Karpas-422 (cell line): Measurements from ENCODE around the gene FAM89A. TPM values are rescaled to one million over a fixed set of nuclear protein-coding genes. Genes with fewer than 3 reads are reported as not detected.

ENCODE experiments used
- DNase-seq: peaks from one replicate; pipeline ENCODE4 v3.0.0-alpha.2; 2015
- H2AFZ ChIP-seq: fragments of 200-600 bp; sonication (generic); 2 replicates; pipeline ENCODE4 v1.6.1; 2014; ENCODE audit warnings: antibody characterized with exemption, low read length, mixed read lengths
- H3K27ac ChIP-seq: fragments of 200-600 bp; sonication (generic); 2 replicates; pipeline ENCODE4 v1.5.1; 2014; ENCODE audit warnings: mild to moderate bottlenecking, low read length, moderate library complexity
- H3K27me3 ChIP-seq: fragments of 200-600 bp; sonication (generic); 2 replicates; pipeline ENCODE4 v1.6.1; 2014; ENCODE audit warnings: low read length, mixed read lengths
- H3K36me3 ChIP-seq: fragments of 200-600 bp; sonication (generic); 2 replicates; pipeline ENCODE4 v1.6.1; 2014; ENCODE audit warnings: low read length, mixed read lengths; ENCODE audit not compliant: insufficient read depth
- H3K4me1 ChIP-seq: fragments of 200-600 bp; sonication (generic); 2 replicates; pipeline ENCODE4 v1.6.1; 2014; ENCODE audit warnings: mild to moderate bottlenecking, low read length, mixed read lengths
- H3K4me2 ChIP-seq: fragments of 200-600 bp; sonication (generic); 2 replicates; pipeline ENCODE4 v1.6.1; 2014; ENCODE audit warnings: low read length, low read depth, mild to moderate bottlenecking; ENCODE audit not compliant: poor library complexity, severe bottlenecking
- H3K4me3 ChIP-seq: fragments of 200-600 bp; sonication (generic); 2 replicates; pipeline ENCODE4 v1.5.1; 2014; ENCODE audit warnings: mild to moderate bottlenecking, antibody characterized with exemption, low read length, mixed read lengths
- H3K79me2 ChIP-seq: fragments of 200-600 bp; sonication (generic); 2 replicates; pipeline ENCODE4 v1.6.1; 2014; ENCODE audit warnings: mild to moderate bottlenecking, low read length, mixed read lengths
- H3K9ac ChIP-seq: fragments of 200-600 bp; sonication (generic); 2 replicates; pipeline ENCODE4 v1.6.0; 2014; ENCODE audit warnings: low read length
- H3K9me2 ChIP-seq: fragments of 200-600 bp; sonication (generic), shearing (Covaris generic); replicated peaks from 2 replicates; pipeline ENCODE4 v1.6.0; 2014; ENCODE audit warnings: mild to moderate bottlenecking, low read length, moderate library complexity; ENCODE audit not compliant: insufficient read depth
- H3K9me3 ChIP-seq: fragments of 300-700, 200-600 bp; sonication (generic); 2 replicates; pipeline ENCODE4 v1.6.1; 2014; ENCODE audit warnings: low read length, mixed read lengths
- H4K20me1 ChIP-seq: fragments of 200-600 bp; sonication (generic); 2 replicates; pipeline ENCODE4 v1.6.1; 2014; ENCODE audit warnings: mild to moderate bottlenecking, antibody characterized with exemption, low read length, low read depth; ENCODE audit not compliant: insufficient read depth
- total RNA-seq: library from RNA; depleted of rRNA; stranded (reverse); fragments of >200 nt; shearing (Covaris generic); gene quantifications from 2 replicates; pipeline ENCODE4 v1.2.3, GENCODE V29; 2014; ENCODE audit warnings: low replicate concordance

Gene FAM89A
- total RNA-seq, 1 experiment from 2014 or later, result 8.2 TPM

- H3K79me2 ChIP-seq, result no peaks in the 10 kb centered on the region
- H3K9me3 ChIP-seq, result no peaks in the 10 kb centered on the region
- no peak overlapping the region for H3K9ac ChIP-seq
- no peak overlapping the region for H2AFZ ChIP-seq
- H3K4me2 ChIP-seq, result no peak overlapping the region
- H3K36me3 ChIP-seq, result no peaks in the 10 kb centered on the region
- no peaks in the 10 kb centered on the region for H3K9me2 ChIP-seq
- no peak for DNase-seq
- no peak overlapping the region for H3K4me3 ChIP-seq
- H3K27ac ChIP-seq, result no peak overlapping the region
- no peaks in the 10 kb centered on the region for H3K4me1 ChIP-seq
- no peaks in the 10 kb centered on the region for H3K27me3 ChIP-seq
- no peaks in the 10 kb centered on the region for H4K20me1 ChIP-seq
Measured at GRCh38 chr1:231073331-231073730, 33.3 kb upstream of the FAM89A start.

- Histone ChIP-seq H4K20me1 (no peaks in the 10 kb centered on the region), H3K9me2 (no peaks in the 10 kb centered on the region), H2AFZ (no peak overlapping the region), H3K4me2 (no peak overlapping the region), H3K27me3 (no peaks in the 10 kb centered on the region), H3K9ac (no peak overlapping the region), H3K36me3 (no peaks in the 10 kb centered on the region), H3K27ac (no peak overlapping the region), H3K79me2 (no peaks in the 10 kb centered on the region), H3K4me3 (no peak overlapping the region), H3K4me1 (no peaks in the 10 kb centered on the region), H3K9me3 (no peaks in the 10 kb centered on the region)
- no peak for DNase-seq
Measured at GRCh38 chr1:231072502-231073094, 32.5 kb upstream of the FAM89A start.

DNA sequence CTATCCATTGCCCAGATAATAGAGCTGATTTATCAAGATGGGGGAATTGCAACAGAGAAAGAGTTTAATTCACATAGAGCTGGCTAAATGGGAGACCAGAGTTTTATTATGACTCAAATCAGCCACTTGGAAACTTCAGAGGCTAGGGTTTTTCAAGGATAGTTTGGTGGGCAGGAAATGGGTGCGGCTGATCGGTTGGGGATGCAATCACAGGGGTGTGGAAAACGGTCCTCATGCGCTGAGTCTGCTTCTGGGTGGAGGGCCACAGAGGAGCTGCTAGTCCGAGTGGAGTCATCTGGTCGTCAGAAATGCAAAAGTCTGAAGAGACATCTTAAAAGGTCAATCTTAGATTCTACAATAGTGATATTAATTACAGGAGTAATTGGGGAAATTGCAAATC is 32.0 kb upstream of the FAM89A start:
- Histone ChIP-seq H3K27ac (no peak overlapping the region), H3K4me1 (no peaks in the 10 kb centered on the region), H4K20me1 (no peaks in the 10 kb centered on the region), H3K4me2 (no peak overlapping the region), H3K27me3 (no peaks in the 10 kb centered on the region), H3K9ac (no peak overlapping the region), H3K9me3 (no peaks in the 10 kb centered on the region), H2AFZ (no peak overlapping the region), H3K9me2 (no peaks in the 10 kb centered on the region), H3K4me3 (no peak overlapping the region), H3K79me2 (no peaks in the 10 kb centered on the region), H3K36me3 (no peaks in the 10 kb centered on the region)
- DNase-seq, result no peak

DNA sequence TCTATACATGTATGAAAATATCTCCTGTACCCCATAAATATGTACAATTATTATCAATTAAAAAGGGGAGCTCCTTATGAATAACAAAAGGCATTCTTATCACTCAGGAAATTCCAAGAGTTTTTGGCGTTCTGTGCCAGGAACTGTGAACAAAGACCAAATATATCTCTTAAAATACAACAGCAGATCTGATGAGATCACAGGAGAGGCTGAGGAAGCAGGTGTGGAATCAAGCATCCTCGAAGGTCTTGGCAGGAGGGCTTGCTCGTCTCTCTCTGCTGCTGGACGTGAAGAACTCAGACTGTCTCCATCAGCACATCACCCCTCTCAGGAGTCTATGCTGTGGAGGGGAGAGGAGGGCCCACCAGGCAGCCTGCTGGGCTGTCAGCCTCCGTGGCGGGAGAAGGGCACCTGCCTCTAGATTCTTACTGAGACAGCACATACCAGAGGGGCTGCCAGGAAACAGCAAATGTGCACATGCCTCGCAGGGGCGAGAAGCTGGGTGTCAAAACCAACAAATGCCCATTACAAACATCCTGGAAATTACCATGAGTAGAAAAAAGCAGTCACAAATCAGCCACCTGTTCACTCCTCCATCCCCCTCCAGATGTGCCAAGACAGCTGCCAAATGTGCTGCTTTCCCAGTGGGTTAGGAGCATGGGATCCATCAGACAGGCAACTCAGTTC is 30.8 kb upstream of the FAM89A start:
- Histone ChIP-seq H3K27ac (no peak overlapping the region), H3K9ac (no peak overlapping the region), H3K79me2 (no peaks in the 10 kb centered on the region), H2AFZ (no peak overlapping the region), H3K27me3 (no peaks in the 10 kb centered on the region), H3K4me3 (no peak overlapping the region), H3K9me3 (no peaks in the 10 kb centered on the region), H3K4me2 (no peak overlapping the region), H3K9me2 (no peaks in the 10 kb centered on the region), H4K20me1 (no peaks in the 10 kb centered on the region), H3K4me1 (no peaks in the 10 kb centered on the region), H3K36me3 (no peaks in the 10 kb centered on the region)
- no peak for DNase-seq

DNA sequence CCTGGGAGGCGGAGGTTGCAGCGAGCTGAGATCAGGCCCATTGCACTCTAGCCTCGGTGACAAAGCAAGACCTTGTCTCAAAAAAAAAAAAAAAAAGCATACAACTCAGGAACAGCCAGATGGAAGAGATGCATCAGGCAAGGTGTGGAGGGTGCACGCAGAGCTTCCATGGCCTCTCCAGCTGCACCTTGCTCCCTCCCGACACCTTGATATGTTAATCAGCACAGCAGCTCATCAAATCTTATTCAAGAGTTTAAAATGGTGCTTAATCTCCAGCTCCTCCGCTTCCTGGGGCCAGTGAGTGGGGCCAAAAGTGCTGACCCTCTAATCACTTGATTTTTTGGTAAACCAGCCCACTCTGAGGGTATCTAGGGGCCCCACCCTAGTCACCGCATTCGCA is 29.3 kb upstream of the FAM89A start:
- Histone ChIP-seq H3K4me2 (no peak overlapping the region), H3K79me2 (no peaks in the 10 kb centered on the region), H3K9me2 (no peaks in the 10 kb centered on the region), H3K9me3 (no peaks in the 10 kb centered on the region), H3K36me3 (no peaks in the 10 kb centered on the region), H3K9ac (no peak overlapping the region), H3K27me3 (no peaks in the 10 kb centered on the region), H3K27ac (no peak overlapping the region), H2AFZ (no peak overlapping the region), H3K4me3 (no peak overlapping the region), H4K20me1 (no peaks in the 10 kb centered on the region), H3K4me1 (no peaks in the 10 kb centered on the region)
- DNase-seq, result no peak

GRCh38 chr1:231068762-231069161 is 28.7 kb upstream of the FAM89A start:
- DNase-seq, result no peak
- Histone ChIP-seq H3K9ac (no peak overlapping the region), H2AFZ (no peak overlapping the region), H3K4me2 (no peak overlapping the region), H3K4me1 (no peaks in the 10 kb centered on the region), H3K27ac (no peak overlapping the region), H4K20me1 (no peaks in the 10 kb centered on the region), H3K9me3 (no peaks in the 10 kb centered on the region), H3K4me3 (no peak overlapping the region), H3K79me2 (no peaks in the 10 kb centered on the region), H3K27me3 (no peaks in the 10 kb centered on the region), H3K9me2 (no peaks in the 10 kb centered on the region), H3K36me3 (no peaks in the 10 kb centered on the region)

DNA sequence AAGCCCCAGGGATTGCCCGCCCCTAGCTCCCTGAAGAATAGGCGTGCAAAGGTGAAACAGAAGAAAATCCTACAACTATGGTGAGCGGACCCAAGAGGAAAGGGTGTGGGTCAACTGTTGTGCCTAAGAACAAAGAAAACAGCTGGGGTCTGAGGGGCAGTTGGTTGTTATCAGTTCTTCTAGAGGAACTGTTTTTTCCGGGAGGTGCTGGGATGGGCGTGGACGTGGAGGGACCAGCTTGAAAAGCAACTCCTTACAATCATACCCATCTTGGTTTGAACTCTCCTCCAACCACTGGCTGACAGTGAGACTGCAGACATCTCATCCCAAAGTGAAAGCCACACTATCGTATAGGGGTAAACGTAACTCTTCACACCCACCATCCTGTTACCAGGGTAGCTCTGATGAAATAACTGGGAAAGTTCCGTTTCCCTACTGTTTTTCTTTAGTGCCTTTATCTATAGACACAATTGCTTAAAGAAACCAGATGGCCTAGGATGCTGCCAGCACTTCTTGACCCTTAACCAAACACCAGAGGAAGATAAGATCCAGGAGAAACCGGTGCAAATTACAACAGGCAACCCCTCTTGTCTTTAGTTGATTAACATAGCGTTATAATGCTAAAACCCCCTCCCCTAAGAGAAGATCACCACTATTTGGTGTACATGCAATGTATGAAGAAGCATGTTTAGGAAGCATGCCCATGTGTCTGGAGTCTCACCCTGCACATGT is 25.6 kb upstream of the FAM89A start:
- no peaks in the 10 kb centered on the region for H3K9me3 ChIP-seq
- H4K20me1 ChIP-seq, result no peaks in the 10 kb centered on the region
- no peak overlapping the region for H3K27ac ChIP-seq
- H3K27me3 ChIP-seq, result no peaks in the 10 kb centered on the region
- no peak for DNase-seq
- no peak overlapping the region for H3K4me2 ChIP-seq
- H3K79me2 ChIP-seq, result no peaks in the 10 kb centered on the region
- no peaks in the 10 kb centered on the region for H3K4me1 ChIP-seq
- no peaks in the 10 kb centered on the region for H3K9me2 ChIP-seq
- no peak overlapping the region for H3K4me3 ChIP-seq
- H3K9ac ChIP-seq, result no peak overlapping the region
- H3K36me3 ChIP-seq, result no peaks in the 10 kb centered on the region
- H2AFZ ChIP-seq, result no peak overlapping the region

GRCh38 chr1:231064418-231064817 is 24.4 kb upstream of the FAM89A start:
- Histone ChIP-seq H3K36me3 (no peaks in the 10 kb centered on the region), H3K9me2 (no peaks in the 10 kb centered on the region), H3K27me3 (no peaks in the 10 kb centered on the region), H3K4me1 (no peaks in the 10 kb centered on the region), H3K79me2 (no peaks in the 10 kb centered on the region), H3K9ac (no peak overlapping the region), H3K4me3 (no peak overlapping the region), H4K20me1 (no peaks in the 10 kb centered on the region), H3K9me3 (no peaks in the 10 kb centered on the region), H3K4me2 (no peak overlapping the region), H2AFZ (no peak overlapping the region), H3K27ac (no peak overlapping the region)
- no peak for DNase-seq
